WTC11 (cell line): ENCODE data around the gene CMYA5. TPM values are rescaled to one million over a fixed set of nuclear protein-coding genes. Genes with fewer than 3 reads are reported as not detected.
"Not testable (repeated sequence)": the region's sequence is repeated elsewhere in the genome, so short reads cannot be mapped to it uniquely, and the experiment has no call there.

Experiments
- ATAC-seq: fragments of 200-7000 bp; cut with Tn5 transposase; 2 replicates; pipeline ENCODE4 v1.10.0; 2021; ENCODE audit warnings: mild to moderate bottlenecking, moderate library complexity
- CTCF ChIA-PET: fragments of 300-600 bp; sonication (Branson Sonifier 250); formaldehyde crosslinking; loops from one replicate; lab custom pipeline; 2021; ENCODE audit warnings: antibody characterized with exemption; lab: Charles Lee
- POLR2A ChIA-PET: fragments of 350-600 bp; sonication (Branson Sonifier 250); formaldehyde crosslinking; loops from one replicate; lab custom pipeline; 2021; ENCODE audit warnings: antibody characterized with exemption; lab: Charles Lee
- DNase-seq: peaks from one replicate; pipeline ENCODE4 v3.0.0; 2021; ENCODE audit warnings: low spot score
- H3K27ac Mint-ChIP-seq: 2 replicates; pipeline ENCODE4 v1.8.0; 2021; ENCODE audit warnings: mixed read lengths
- H3K27me3 Mint-ChIP-seq: 2 replicates; pipeline ENCODE4 v1.8.0; 2021; ENCODE audit warnings: low read depth, mild to moderate bottlenecking, moderate library complexity, mixed read lengths
- H3K36me3 Mint-ChIP-seq: 2 replicates; pipeline ENCODE4 v1.8.0; 2021; ENCODE audit warnings: mixed read lengths
- H3K4me1 Mint-ChIP-seq: 2 replicates; pipeline ENCODE4 v1.8.0; 2022; ENCODE audit warnings: mixed read lengths
- H3K4me3 Mint-ChIP-seq: 2 replicates; pipeline ENCODE4 v1.8.0; 2021; ENCODE audit warnings: mild to moderate bottlenecking, moderate library complexity, mixed read lengths
- H3K9me3 Mint-ChIP-seq: 2 replicates; pipeline ENCODE4 v1.8.0; 2021; ENCODE audit warnings: mixed read lengths
- CREM ChIP-seq: sonication (generic); formaldehyde crosslinking; IDR thresholded peaks from 2 replicates; pipeline ENCODE4 v1.8.1; 2022; ENCODE audit warnings: mild to moderate bottlenecking, missing genetic modification reagents, moderate library complexity
- FOXJ3 ChIP-seq: sonication (generic); formaldehyde crosslinking; IDR thresholded peaks from 2 replicates; pipeline ENCODE4 v1.9.0; 2021; ENCODE audit warnings: missing genetic modification reagents, mild to moderate bottlenecking, borderline replicate concordance
- JAZF1 ChIP-seq: fragments of 250-450 bp; sonication (Bioruptor Pico); IDR thresholded peaks from 2 replicates; pipeline ENCODE4 v1.9.0; 2021; ENCODE audit warnings: moderate library complexity, mild to moderate bottlenecking, inconsistent platforms
- KAT7 ChIP-seq: sonication (generic); formaldehyde crosslinking; IDR thresholded peaks from 2 replicates; pipeline ENCODE4 v1.8.1; 2023; ENCODE audit warnings: missing genetic modification reagents, mild to moderate bottlenecking, borderline replicate concordance
- OVOL2 ChIP-seq: fragments of 250-450 bp; sonication (Bioruptor Pico); IDR thresholded peaks from 2 replicates; pipeline ENCODE4 v1.9.0; 2021; ENCODE audit warnings: mild to moderate bottlenecking, borderline replicate concordance
- RELA ChIP-seq: sonication (generic); formaldehyde crosslinking; IDR thresholded peaks from 2 replicates; pipeline ENCODE4 v1.8.1; 2022; ENCODE audit warnings: missing genetic modification reagents, mild to moderate bottlenecking, borderline replicate concordance
- TCF7 ChIP-seq: sonication (generic); formaldehyde crosslinking; IDR thresholded peaks from 2 replicates; pipeline ENCODE4 v1.8.0; 2022; ENCODE audit warnings: mild to moderate bottlenecking, low read depth, missing genetic modification reagents, moderate library complexity
- TP53 ChIP-seq: sonication (generic); formaldehyde crosslinking; IDR thresholded peaks from 2 replicates; pipeline ENCODE4 v1.8.1; 2023; ENCODE audit warnings: mild to moderate bottlenecking, missing genetic modification reagents
- ZNF219 ChIP-seq: sonication (generic); formaldehyde crosslinking; IDR thresholded peaks from 2 replicates; pipeline ENCODE4 v1.8.0; 2023; ENCODE audit warnings: missing genetic modification reagents, mild to moderate bottlenecking, borderline replicate concordance
- total RNA-seq: library from RNA; stranded (reverse); gene quantifications from 3 replicates; pipeline ENCODE4 v1.2.3, GENCODE V29; 2021
- TF ChIP-seq, protein P1 (sequence below): sonication (generic); formaldehyde crosslinking; IDR thresholded peaks from 2 replicates; pipeline ENCODE4 v1.8.0; 2022; ENCODE audit warnings: mild to moderate bottlenecking, missing genetic modification reagents
- TF ChIP-seq, protein P2 (sequence below): sonication (generic); formaldehyde crosslinking; IDR thresholded peaks from 2 replicates; pipeline ENCODE4 v1.8.1; 2022; ENCODE audit warnings: low read depth, missing genetic modification reagents, borderline replicate concordance
- TF ChIP-seq, protein P3 (sequence below): sonication (generic); formaldehyde crosslinking; IDR thresholded peaks from 2 replicates; pipeline ENCODE4 v1.8.1; 2023; ENCODE audit warnings: mild to moderate bottlenecking, missing genetic modification reagents, borderline replicate concordance
- TF ChIP-seq, protein P4 (sequence below): sonication (generic); formaldehyde crosslinking; IDR thresholded peaks from 2 replicates; pipeline ENCODE4 v1.8.0; 2022; ENCODE audit warnings: mild to moderate bottlenecking, missing genetic modification reagents
- TF ChIP-seq, protein P5 (sequence below): sonication (generic); formaldehyde crosslinking; IDR thresholded peaks from 2 replicates; pipeline ENCODE4 v1.8.0; 2023; ENCODE audit warnings: missing genetic modification reagents

The CMYA5 gene
- total RNA-seq, 1 experiment from 2014 or later: 1.2 TPM

DNA sequence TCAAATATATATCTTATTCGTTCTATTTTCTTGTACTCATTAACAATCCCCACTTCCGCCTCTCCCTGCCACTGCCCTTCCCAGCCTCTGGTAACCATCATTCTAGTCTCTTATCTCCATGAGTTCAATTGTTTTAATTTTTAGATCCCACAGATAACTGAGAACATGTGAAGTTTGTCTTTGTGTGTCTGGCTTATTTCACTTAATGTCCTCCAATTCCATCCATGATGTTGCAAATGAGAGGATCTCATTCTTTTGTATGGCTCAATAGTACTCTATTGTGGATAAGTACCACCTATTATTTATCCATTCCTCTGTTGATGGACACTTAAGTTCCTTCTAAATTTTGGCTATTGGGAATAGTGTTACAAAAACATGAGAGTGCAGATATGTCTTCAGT, 17.2 kb upstream of the CMYA5 start:
- ChIA-PET POLR2A (no interaction called here), CTCF (no interaction called here)
- no peak for DNase-seq
- Mint-ChIP-seq H3K4me1 (peaks cover 14% of the 10 kb centered on the region), H3K27me3 (no peaks in the 10 kb centered on the region), H3K4me3 (no peak overlapping the region), H3K27ac (no peak overlapping the region)
- no peak for ATAC-seq
- no peak for TF ChIP-seq ZNF219 (CRISPR knock-in tag)
- no peak for TF ChIP-seq CREM
- TF ChIP-seq TCF7: no peak
- no peak for TF ChIP-seq OVOL2 (CRISPR knock-in tag)
- no peak for TF ChIP-seq FOXJ3 (CRISPR knock-in tag)
- TF ChIP-seq, protein P1, sequence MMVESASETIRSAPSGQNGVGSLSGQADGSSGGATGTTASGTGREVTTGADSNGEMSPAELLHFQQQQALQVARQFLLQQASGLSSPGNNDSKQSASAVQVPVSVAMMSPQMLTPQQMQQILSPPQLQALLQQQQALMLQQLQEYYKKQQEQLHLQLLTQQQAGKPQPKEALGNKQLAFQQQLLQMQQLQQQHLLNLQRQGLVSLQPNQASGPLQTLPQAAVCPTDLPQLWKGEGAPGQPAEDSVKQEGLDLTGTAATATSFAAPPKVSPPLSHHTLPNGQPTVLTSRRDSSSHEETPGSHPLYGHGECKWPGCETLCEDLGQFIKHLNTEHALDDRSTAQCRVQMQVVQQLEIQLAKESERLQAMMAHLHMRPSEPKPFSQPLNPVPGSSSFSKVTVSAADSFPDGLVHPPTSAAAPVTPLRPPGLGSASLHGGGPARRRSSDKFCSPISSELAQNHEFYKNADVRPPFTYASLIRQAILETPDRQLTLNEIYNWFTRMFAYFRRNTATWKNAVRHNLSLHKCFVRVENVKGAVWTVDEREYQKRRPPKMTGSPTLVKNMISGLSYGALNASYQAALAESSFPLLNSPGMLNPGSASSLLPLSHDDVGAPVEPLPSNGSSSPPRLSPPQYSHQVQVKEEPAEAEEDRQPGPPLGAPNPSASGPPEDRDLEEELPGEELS (CRISPR knock-in tag): no peak
- no peak for TF ChIP-seq KAT7 (CRISPR knock-in tag)
- TF ChIP-seq, protein P2, sequence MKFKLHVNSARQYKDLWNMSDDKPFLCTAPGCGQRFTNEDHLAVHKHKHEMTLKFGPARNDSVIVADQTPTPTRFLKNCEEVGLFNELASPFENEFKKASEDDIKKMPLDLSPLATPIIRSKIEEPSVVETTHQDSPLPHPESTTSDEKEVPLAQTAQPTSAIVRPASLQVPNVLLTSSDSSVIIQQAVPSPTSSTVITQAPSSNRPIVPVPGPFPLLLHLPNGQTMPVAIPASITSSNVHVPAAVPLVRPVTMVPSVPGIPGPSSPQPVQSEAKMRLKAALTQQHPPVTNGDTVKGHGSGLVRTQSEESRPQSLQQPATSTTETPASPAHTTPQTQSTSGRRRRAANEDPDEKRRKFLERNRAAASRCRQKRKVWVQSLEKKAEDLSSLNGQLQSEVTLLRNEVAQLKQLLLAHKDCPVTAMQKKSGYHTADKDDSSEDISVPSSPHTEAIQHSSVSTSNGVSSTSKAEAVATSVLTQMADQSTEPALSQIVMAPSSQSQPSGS: no peak
- TF ChIP-seq, all 79 proteins: peak for 0
- Mint-ChIP-seq H3K9me3 (no peaks in the 10 kb centered on the region), H3K36me3 (peaks cover 18% of the 10 kb centered on the region)

DNA sequence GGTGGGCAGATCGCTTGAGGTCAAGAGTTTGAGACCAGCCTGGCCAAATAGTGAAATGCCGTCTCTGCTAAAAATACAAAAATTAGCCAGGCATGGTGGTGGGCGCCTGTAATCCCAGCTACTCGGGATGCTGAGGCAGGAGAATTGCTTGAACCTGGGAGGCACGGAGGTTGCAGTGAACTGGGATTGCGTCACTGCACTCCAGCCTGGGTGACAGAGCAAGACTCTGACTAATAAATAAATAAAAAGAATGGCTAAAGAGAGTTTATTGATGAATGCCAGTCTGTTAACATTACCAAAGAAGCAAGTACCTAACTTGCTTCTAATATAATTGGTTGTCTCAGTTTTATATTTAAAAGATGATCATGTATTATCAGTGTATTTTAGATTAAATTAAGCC, 13.3 kb upstream of the CMYA5 start:
- peaks cover 14% of the 10 kb centered on the region for H3K4me1 Mint-ChIP-seq
- H3K27ac Mint-ChIP-seq, H3K4me3 Mint-ChIP-seq, H3K9me3 Mint-ChIP-seq, DNase-seq, H3K27me3 Mint-ChIP-seq, ATAC-seq, CTCF ChIA-PET, POLR2A ChIA-PET, H3K36me3 Mint-ChIP-seq: not testable (repeated sequence)

DNA sequence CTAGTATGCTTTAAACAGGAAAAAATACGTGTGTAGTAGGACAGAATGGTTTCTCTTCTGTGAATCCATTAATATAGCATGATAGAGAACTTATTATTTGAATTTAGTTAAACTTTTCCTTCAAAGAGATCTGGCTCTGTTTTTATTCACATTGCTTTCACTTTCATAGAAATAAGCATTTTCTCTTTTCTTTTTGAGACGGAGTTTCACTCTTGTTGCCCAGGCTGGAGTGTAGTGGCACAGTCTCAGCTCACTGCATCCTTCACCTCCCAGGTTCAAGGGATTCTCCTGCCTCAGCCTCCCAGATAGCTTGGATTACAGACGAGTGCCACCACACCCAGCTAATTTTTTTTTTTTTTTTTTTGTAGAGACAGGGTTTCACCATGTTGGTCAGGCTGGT, 7.5 kb upstream of the CMYA5 start:
- CTCF ChIA-PET, H3K9me3 Mint-ChIP-seq, H3K4me1 Mint-ChIP-seq, H3K27me3 Mint-ChIP-seq, H3K27ac Mint-ChIP-seq, POLR2A ChIA-PET, H3K4me3 Mint-ChIP-seq, DNase-seq, ATAC-seq: not testable (repeated sequence)
- peaks cover 16% of the 10 kb centered on the region for H3K36me3 Mint-ChIP-seq

DNA sequence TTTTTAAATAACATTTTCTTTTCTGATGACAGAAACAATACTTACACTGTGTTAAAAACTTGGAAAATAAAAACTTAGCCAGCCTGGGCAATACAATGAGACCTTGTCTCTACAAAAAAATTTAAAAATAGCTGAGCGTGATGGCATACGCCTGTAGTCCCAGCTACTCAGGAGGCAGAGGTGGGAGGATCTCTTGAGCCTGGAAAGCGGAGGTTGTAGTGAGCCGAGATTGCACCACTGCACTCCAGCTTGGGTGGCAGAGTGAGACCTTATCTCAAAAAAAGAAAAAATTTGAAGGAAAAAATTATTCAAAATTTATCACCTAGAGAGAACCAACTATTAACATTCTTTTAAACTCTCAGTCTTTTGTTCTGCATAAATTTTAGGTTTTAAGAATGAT, 4.9 kb upstream of the CMYA5 start:
- Mint-ChIP-seq H3K27ac (no peak overlapping the region), H3K36me3 (peaks cover 16% of the 10 kb centered on the region), H3K27me3 (no peaks in the 10 kb centered on the region), H3K9me3 (no peaks in the 10 kb centered on the region), H3K4me1 (peaks cover 4% of the 10 kb centered on the region; the same call in 1 of the 2 replicates), H3K4me3 (no peak overlapping the region)
- ChIA-PET POLR2A (interaction anchor here (0.5 kb wide), 1 partner anchor 76 kb away, joined by 3 read pairs; no protein-coding TSS in a partner anchor), CTCF (no interaction called here)
- no peak for DNase-seq
- no peak for ATAC-seq
- TF ChIP-seq RELA (CRISPR knock-in tag): no peak
- TF ChIP-seq, protein P3, sequence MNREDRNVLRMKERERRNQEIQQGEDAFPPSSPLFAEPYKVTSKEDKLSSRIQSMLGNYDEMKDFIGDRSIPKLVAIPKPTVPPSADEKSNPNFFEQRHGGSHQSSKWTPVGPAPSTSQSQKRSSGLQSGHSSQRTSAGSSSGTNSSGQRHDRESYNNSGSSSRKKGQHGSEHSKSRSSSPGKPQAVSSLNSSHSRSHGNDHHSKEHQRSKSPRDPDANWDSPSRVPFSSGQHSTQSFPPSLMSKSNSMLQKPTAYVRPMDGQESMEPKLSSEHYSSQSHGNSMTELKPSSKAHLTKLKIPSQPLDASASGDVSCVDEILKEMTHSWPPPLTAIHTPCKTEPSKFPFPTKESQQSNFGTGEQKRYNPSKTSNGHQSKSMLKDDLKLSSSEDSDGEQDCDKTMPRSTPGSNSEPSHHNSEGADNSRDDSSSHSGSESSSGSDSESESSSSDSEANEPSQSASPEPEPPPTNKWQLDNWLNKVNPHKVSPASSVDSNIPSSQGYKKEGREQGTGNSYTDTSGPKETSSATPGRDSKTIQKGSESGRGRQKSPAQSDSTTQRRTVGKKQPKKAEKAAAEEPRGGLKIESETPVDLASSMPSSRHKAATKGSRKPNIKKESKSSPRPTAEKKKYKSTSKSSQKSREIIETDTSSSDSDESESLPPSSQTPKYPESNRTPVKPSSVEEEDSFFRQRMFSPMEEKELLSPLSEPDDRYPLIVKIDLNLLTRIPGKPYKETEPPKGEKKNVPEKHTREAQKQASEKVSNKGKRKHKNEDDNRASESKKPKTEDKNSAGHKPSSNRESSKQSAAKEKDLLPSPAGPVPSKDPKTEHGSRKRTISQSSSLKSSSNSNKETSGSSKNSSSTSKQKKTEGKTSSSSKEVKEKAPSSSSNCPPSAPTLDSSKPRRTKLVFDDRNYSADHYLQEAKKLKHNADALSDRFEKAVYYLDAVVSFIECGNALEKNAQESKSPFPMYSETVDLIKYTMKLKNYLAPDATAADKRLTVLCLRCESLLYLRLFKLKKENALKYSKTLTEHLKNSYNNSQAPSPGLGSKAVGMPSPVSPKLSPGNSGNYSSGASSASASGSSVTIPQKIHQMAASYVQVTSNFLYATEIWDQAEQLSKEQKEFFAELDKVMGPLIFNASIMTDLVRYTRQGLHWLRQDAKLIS (CRISPR knock-in tag): no peak
- TF ChIP-seq, protein P4, sequence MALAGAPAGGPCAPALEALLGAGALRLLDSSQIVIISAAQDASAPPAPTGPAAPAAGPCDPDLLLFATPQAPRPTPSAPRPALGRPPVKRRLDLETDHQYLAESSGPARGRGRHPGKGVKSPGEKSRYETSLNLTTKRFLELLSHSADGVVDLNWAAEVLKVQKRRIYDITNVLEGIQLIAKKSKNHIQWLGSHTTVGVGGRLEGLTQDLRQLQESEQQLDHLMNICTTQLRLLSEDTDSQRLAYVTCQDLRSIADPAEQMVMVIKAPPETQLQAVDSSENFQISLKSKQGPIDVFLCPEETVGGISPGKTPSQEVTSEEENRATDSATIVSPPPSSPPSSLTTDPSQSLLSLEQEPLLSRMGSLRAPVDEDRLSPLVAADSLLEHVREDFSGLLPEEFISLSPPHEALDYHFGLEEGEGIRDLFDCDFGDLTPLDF (CRISPR knock-in tag): no peak
- TF ChIP-seq, protein P5, sequence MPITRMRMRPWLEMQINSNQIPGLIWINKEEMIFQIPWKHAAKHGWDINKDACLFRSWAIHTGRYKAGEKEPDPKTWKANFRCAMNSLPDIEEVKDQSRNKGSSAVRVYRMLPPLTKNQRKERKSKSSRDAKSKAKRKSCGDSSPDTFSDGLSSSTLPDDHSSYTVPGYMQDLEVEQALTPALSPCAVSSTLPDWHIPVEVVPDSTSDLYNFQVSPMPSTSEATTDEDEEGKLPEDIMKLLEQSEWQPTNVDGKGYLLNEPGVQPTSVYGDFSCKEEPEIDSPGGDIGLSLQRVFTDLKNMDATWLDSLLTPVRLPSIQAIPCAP: no peak
- TF ChIP-seq TP53 (CRISPR knock-in tag): no peak
- TF ChIP-seq JAZF1 (CRISPR knock-in tag): no peak
